NCI-H2029 treated with DMSO at 0.1 percent for 48 hours (cell line): Measurements from ENCODE around the gene C1QTNF7.

Experiments used
- DNase-seq: peaks from one replicate; lab custom pipeline; 2025; lab: John Stamatoyannopoulos, UW

The C1QTNF7 gene, protein sequence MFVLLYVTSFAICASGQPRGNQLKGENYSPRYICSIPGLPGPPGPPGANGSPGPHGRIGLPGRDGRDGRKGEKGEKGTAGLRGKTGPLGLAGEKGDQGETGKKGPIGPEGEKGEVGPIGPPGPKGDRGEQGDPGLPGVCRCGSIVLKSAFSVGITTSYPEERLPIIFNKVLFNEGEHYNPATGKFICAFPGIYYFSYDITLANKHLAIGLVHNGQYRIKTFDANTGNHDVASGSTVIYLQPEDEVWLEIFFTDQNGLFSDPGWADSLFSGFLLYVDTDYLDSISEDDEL

DNA sequence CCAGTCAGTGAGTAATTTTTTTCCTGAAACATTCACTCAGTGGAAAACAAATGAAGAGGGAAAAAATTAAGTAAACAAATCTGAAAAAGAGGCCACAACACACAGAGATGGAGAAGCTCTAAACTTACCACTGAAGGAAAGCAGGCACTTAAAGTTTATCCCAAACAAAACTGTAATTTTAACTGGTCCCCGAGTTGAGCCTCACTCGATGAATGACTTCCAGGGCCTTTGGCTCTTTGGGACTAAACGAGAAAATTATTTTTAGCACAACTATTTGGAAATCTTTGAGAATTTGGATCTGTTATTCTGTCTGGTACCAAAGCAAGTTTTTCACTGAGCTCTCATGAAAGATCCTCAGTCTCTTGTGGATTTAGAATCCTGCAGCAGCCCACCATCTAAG lies at the start of gene C1QTNF7:
TSS of gene C1QTNF7 (plus strand) at position 333 of the 400 bp plus-strand sequence. CDS start 7,711 bp downstream, outside the sequence.
- DNase-seq = no peak

DNA sequence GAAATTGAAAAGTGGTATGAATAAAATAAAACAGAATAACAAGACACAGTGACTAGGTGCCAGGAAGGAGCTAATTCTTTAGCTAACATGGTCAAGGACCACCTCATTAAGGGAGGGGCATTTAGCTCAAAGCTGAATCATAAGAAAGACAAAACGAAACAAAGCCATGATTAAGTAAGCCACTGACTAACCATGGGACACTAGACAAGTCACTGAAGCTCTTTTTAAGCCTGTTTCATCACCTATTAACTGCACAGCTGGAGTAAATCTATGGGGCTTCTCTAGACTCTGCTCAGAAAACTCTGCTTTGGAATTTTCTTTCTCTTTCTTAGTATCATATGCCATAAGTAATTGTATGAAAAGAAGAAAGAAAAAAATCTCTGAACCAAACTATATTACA lies 49.8 kb upstream of the C1QTNF7 start:
- DNase-seq = no peak

DNA sequence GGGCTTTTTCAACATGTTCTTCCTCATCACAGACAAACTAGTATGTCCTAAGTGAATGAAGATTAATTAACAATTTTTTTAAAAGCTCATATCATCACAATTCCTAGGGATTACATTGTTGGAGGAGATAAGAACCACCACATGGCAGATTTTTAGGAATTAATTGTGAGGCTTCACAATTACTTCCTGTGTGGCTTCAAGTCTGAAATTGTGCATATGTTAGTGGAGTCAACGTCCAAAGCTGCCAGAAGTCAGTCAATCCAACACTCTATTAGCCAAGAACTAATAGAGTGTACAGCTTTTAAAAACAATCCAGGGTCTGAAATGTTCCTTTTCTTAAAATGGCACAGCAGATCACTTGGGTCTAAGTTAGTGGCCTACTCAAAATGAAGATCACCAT lies 49.3 kb upstream of the C1QTNF7 start:
- DNase-seq = no peak

DNA sequence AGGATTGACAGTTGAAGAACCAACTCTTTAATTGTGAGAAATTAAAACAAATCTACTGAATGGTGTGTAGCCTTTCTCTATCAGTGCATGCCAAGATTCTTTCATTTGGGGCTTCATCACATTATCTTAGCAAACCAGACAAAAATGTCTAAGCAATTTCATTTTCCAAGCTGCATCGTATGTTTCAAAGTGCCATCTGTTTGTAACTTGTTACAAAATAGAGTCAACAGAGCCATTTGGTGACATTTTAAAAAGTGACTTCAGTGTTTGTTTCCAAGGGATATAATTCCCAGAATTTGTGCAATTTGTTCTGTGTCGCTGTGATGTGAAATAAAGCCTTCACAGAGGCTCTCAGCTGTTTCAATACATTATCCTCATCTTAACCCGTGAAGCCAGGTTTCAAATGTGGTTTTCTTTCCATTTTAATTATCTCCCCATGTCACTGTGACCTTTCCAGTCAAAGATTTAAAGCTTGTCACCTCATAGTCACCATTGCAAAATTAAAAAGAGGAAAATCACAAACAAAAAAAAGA lies 46.0 kb upstream of the C1QTNF7 start:
- no peak for DNase-seq

DNA sequence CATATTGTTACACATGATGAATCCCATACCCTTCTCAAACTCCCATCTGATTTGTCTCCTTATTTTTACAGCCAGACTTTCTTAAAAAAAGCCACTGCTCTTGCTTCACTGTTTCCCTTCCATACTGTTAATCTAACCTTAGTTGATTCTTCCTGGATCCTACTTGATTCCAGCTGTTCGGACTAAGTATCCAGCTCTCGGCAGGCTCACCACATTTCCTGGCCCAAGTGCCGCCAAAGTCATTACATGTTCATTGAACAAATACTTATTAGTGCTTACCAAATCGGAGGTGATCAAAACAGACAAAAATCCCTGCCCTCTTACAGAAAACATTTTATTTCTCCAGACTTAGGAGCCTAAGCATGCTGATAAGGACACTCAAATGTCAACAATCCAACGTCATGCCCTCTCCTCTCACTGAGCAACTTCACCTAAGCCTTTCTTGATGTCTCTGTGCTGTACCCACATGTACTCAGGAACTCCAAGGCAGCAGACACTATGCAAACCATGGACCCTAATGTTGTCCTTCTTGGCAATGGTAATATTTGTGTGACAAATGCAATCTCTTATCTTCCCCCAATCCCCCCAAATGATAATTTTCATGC lies 45.1 kb upstream of the C1QTNF7 start:
- DNase-seq = no peak

DNA sequence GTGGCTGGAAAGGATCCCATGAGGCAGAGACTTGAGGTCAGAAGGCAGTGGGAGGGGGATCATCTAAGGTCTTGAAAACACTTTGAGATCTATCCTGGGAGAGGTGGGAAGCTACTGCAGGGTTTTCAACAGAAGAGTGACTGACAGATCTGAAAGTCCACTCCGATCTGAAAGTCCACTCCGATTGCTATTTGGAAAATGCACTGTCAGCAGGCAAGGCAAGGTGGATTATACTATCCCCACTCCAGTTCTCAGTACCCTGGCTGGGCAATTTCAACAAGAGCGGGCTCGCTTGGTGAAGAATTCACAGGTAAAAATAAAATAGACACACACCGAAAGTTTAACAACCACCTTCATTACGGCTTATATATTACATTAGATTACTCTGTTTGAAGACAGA lies 42.3 kb upstream of the C1QTNF7 start:
- DNase-seq = no peak

DNA sequence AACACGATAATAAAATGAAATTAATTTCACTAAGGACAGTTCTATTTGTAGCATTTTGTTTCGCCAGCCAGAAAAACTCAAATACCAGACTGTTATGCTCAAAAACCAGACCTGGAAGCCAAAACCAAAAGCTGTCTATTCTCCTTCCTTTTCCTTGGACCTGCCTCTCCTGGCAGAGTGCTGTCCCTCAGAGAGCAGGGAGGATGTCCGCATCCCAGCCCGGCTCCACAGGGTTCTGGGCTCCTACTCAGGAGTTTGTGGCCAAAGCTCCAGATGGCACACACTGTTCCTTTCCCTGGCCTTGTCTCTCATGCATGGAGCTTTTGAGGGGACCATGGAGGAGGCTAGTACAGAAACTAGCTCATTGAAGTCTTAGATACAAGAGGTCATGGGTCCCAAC lies 41.9 kb upstream of the C1QTNF7 start:
- DNase-seq = no peak

DNA sequence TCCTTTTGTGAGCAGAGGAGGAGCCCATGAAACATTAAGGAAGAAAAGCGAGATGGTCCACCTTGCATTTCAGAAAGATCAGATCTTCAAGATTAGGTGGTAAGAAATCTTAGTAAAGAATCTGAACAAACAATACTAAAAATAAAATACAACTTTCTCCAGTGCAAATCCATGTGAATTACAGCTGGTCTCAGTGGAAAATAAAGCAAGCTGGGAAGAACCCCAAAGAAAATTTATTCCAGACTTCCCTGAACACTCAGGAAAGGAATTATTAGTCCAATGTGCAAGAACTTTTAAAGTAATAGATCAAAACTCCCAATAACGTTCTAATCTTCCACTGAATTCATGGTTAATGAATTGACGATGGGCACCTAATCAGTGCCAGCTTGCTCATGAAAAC lies 37.3 kb upstream of the C1QTNF7 start:
- no peak for DNase-seq

DNA sequence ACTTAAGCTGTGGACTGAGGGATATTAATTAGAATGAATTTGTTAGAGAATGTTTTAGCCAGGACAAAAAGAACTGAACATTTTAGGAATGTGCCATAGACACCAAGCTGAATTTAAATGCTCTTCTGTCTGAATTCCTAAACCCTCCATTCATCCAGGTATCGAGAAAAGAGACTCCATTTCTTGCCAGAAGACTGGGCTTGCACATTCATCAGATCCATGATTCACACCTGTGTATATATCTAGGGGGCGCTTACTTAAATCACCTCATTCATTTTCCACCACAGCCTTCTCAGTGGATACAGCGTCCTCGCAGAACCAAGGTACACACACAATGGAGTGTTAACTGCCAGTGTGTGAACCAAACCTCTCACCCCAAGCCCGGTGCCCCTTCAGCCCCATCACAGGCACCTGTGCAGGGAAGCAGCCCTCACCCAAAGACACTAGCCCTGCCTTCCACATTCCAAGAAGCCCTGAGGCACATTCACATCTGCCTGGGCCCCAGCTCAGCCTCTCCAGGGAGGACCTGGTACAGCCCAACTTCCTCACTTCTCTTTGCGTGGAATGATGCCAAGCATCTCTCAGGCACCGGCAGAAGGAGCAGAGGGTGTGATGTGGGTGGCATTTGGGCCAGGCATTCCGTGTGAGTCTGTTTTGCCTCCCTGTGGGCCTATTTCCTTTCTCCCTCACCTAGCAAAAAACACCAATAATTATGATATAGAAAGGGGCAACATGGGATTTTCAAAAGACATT lies 35.6 kb upstream of the C1QTNF7 start:
- DNase-seq = no peak

DNA sequence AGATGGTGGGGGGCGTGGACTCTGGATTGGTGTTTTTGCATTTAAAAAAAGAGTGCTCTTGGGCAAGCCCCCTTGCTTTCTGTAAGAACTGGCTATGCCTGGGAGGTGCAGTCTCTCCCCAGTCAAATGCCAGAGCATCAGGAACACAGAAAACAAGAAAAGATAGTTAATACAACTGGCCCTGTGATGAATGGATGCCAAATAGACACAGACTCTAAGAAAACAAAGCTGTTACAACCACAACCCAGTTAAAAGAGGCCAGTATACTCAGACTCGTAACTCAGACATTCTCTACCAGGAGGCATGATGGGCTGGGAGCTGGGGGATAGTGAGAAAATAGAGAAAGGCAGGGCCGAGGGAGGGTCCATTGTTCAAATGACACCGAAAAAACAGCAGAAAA lies 32.5 kb upstream of the C1QTNF7 start:
- DNase-seq = no peak

DNA sequence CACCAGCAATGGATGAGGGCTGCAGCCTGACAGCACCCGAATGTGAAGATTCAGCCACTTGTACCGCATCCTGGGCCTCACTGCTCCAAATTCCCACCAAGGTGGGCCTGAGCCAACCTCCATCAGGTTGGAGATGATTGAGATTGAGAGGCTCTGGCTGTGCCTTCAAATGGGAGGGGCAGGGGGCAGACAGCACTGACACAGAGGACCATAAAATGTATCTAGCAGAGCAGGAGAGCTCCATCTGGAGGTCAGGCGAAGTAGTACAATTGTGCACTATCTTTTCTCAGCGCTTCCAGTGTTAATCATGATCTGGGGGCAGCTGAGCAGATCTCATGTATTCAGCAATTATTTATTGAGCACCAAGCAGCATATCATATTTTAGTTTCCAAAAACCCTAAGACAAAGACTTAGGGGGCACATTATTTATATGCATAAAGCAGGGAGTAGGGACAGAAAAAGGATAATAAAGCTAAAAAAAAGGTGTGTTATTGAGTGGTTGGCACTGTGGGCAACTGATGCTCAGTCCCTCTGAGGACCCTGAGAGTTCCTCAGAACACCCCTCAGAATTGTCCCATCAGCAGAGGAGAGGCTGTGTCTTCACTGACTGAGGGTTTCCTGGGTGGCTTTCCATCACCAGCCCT lies 31.6 kb upstream of the C1QTNF7 start:
- DNase-seq = no peak

DNA sequence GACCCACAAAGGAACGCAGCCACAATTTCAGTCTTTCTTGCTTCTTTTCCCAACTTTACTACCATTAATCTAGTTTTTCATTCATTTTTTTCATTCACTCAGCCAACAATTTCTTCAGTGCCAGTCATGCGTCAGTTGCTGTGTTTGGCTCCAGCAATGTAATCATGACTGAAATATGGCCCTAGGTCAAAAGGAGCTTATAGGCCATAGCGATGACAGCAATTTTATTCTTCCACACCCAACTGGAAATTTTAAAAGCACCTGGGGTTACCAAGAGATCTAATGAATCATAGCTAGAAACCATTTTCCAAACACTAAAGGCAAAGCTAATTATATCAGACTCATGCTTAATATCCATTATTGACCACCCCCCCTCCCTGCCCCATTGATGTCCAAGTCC lies 29.8 kb upstream of the C1QTNF7 start:
- DNase-seq = no peak

DNA sequence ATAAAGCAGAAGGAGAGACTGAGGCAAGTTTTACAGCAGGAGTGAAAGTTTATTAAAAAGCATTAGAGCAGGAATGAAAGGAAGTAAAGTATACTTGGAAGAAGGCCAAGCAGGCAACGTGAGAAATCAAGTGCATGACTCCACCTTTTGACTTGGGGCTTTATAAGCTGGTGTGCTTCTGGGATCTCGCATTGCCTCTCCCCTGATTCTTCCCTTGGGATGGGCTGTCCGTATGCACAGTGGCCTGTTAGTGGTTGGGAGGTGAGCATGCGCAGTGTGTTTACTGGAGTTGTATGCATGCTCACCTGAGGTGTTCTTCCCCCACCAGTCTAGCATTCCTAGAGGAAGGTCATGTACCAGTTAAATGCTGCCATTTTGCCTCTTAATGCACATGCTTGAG lies 29.1 kb upstream of the C1QTNF7 start:
- no peak for DNase-seq

DNA sequence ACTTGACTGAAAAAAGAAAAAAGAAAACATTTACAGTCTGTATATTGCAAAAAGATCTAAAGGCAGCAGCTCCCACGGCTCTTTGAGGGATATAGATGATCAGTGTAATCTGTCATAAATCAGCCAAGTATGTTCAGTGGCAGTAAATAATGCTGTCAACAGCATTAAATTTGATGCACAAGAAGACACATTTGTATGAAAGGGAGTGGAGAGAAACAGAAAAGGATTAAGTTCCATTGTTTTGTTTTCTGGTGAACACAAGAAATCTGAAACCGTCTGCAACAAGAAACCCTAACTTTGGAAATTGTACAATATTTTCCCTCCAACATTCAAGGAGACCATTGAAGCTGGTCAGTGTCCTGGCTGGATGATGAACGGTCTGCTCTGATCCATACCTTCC lies 27.6 kb upstream of the C1QTNF7 start:
- DNase-seq = no peak

DNA sequence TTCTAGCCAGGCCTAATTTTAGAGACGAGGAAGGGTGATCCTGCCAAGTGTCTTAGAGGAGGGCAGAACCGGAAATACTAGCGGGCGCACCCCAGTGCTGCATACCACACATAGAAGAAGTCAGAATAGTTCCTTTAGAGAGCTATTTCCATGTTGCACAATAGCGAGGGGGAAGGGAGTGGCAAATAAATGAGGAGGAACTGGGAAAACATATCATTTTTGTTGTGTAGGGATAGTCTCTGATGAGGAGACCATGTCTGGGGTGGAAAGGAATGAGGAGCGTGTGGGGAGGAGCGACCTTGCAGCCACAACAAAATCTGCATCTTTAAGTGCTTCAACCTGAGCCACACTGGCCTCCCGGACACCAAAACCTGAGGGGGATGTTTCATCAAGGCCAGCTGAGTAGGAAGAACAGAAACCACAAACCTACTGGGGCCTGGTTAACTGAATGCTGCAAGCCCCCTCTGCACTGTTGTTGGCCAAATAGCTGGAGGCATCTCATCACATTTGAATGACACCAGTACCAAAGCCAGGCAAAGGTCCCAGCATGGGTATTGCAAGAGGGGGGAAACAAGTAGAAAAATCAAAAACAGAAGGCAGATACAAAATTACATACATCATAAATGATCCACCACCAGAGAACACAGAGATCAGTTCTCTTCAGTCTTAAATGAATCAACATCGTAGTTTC lies 26.7 kb upstream of the C1QTNF7 start:
- no peak for DNase-seq

DNA sequence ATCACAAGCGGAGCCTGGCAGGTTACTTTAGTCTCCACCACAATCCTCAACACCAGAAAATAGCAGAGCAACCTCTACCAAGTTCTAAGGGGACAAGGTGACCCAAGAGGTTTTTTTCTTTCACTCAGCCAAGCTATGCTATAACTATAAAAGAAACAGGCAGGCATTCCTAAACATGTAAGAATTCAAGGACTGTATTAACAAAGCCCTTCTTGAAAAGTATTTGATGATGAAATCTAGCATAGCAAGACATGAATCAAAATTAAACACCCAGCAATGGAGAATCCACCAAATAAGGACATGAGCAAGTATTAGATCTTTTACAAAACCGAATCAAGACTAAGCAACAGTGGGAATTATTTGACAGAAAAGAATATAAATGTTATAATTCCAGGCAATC lies 25.7 kb upstream of the C1QTNF7 start:
- DNase-seq = no peak

DNA sequence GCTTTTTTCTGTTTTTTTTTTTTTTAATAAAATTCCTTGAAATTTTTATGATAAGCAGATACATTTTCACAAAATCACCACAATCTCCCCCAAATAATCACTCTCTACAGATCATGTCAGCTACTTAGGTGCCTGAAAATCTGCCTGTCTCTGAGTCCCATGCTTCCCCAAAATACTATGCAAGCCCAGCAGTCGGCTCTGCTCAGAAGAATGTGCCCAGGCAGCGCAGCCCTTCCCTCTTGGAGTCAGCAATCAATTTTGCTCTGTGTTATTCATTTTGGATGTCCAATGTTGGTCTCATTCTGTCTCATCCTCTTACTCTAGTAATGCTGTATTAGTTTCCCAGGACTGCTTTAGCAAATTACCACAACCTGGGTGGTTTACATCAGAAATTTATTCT lies 24.9 kb upstream of the C1QTNF7 start:
- DNase-seq = no peak

DNA sequence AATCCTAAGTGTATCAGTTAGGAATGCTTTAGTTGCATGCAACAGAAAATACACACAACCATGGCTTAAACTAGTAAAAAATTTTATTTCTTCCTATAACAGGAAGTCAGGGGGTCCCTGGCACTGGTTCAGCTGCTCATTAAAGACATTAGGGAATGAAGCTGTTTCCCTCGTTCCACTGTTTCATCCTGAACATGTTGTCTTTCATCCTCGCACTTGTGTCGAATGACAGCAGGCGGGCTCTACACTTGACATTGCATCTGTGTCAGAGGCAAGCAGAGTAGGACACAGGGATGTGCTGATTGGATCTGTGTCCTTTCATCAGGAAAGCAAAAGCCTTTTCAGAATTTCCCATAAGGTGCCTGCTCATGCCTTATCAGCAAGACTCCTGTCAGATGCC lies 22.8 kb upstream of the C1QTNF7 start:
- no peak for DNase-seq

DNA sequence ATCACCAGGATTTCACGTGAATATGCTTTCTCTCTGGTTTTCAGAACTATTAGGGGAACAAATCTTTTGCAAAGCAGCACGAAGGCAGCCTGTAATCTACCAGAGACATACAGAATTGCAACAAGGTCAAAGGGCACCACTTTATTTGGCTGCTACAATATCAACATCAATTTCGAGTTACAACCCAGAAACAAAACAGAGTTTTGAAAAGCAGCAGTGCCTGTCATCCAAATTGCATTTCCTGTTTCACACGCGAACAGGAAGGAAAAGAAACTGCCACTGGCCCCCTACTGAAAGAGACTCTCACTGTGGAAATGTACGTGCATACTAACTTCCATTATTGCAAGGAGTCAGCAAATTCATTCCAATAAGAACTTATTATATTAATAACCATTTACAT lies 17.1 kb upstream of the C1QTNF7 start:
- DNase-seq = no peak

DNA sequence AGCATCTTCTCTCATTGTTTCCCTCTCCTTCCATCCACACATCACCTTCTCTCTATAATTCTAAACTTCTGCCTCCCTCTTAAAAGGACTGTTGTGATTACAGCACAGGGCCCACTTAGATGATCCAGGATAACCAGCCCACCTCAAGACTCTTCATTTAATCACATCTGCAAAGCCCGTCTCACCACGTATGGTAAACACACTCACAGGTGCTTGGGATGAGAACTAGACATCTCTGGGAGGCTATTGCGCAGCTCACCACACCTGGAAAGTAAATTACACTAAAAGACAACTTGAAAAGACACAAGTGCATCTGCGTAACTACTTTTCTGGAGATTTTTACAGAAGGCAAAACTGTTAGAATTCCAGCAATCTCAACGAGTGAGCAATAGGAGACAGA lies 15.4 kb upstream of the C1QTNF7 start:
- no peak for DNase-seq

DNA sequence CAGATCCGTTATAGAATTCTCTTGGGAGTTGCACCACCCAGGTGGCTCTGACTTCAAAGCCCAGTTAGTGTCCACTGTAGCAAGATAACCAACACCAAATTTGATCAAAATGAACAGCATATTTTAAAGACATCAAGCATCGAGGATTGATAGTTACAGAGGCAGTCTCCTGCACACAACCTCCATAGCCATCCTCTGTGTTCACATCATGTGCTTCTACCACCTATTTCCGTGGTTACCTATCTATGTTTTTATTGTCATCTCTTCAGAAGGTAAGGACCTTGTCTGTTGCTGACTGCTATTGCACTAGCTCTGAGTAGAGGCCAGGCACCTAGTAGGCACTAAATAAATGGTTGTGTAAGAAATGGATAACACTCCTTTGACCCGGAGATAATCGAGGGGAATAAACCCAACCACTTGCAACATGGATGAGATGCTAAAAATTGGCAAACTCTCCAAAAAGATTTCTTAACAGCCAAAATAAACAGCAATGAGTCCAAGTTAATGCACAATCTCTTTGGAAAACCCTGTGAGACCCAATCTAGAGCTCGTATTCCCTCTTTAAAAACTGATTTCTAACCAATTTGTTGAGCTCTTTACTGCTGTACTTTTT lies 14.7 kb upstream of the C1QTNF7 start:
- no peak for DNase-seq

DNA sequence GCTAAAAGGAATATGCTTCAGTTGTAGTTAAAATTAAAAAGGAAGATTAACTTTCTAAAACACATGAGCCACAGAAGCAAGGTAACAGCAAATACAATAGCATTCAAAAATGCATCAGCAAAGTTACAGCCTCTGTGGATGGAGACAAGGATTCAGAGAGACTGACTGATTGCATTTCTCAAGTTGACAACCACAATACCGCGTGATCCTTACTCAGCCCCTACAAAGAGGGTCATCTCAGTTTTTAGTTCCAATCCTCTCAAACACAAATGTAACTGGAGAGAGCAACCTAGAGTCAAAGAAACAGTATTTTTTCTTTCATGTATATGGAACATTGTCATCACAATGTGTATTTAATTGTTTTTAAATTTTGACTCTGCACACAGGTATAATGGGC lies 14.2 kb upstream of the C1QTNF7 start:
- DNase-seq = no peak
